ENCODE results near the gene ATP11A. TPM values are rescaled to one million over a fixed set of nuclear protein-coding genes. Genes with fewer than 3 reads are reported as not detected.

Gene ATP11A
- total RNA-seq, 1 donor from 2014 or later = 75.6 TPM

DNA sequence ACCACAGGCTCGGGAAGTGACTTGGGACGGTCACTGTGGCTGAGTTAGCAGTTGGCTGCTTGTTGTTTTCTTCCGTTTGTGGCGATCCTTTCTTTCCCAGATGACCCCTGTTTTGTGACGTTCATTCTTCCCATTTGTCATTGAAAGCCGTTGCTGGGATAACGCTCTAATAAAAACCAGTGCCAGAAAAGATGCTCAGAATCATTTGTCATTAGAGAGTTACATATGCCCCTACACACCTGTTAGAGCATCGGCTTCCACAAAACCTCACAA, 239.9 kb downstream of the ATP11A start:
- DNase-seq (ENCODE audit: low spot score) = no peak
- no peak for ATAC-seq
- intact Hi-C loops (cut with DNase I) = no loop called here

DNA sequence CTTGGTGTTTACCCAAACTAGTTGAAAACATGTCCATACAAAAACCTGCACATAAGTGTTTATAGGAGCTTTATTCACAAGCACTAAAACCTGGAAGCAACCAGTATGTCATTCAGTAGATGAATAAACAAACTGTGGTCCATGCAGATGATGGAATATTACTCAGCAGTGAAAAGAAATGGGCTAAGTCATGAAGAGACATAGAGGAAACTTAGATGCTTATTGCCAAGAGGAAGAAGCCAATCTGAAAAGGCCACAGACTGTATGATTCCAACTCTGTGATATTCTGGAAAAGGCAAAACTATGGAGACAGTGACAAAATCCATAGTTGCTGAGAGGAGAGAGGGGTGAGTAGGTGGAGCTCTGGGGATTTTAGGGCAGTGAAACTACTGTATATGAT, 240.4 kb downstream of the ATP11A start:
- intact Hi-C loops (cut with DNase I) = no loop called here
- ATAC-seq (no peak), DNase-seq (ENCODE audit: low spot score) (no peak)

DNA sequence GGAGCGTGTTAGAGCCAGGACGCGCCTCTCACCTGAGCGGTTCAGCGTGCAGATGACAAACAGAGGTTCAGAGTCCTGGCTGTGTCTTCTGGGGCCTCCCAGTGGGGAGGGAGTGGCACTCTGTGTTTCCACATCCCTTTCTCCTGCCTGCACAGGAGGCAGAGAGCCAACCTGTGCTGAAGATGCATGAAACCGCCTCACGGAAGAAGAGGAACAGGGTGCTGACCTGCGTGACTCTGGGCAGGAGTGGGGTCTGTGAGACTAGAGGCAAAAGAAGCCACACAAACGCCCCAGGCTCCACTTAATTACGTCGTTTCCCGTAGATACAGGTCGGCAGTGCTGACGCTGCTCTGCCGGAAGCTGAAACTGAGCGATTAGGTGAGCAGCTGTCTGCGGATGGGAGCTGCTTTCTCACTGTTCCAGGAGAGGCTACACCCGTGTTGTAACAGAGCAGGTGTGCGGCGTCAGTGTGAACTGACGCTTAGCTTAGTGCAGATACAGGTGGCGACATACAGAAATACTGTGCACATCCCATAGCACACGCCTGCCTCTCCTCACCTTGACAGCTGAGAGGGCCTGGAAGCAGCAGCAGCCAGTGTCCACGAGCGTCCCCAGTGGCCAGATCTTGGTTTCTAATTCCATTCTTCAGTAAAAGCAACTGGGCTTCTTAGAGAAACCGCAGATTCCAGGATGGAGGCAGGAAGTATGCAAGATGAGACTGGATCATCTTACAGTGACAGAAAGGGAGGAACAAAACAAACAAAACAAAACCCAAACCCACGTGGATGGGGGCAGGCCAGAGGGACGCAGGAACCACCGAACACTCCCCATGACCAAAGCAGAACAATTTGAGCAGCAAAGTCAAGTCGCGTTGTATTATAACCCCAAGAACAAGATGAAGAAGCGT, 241.4 kb downstream of the ATP11A start:
- intact Hi-C loops (cut with DNase I) = no loop called here

DNA sequence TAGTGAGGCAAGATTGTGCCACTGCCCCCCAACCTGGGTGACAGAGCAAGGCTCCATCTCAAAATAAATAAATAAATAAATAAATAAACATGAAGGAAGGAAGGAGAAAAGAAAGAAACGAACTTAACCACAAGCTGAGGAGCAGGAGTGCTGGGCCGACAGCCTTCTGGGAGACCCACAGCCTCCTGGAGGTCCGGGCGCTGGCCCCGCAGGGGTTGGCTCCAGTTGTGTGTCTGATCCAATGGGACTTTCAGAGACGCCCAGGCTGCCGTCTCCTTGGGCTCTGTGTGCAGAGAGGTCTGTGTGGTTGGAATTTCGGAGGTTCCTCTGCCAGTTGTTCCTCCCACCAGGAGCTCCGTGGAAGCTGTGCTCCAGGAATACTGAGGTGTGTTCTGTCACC, 243.1 kb downstream of the ATP11A start:
- ATAC-seq (no peak), DNase-seq (ENCODE audit: low spot score) (no peak)
- intact Hi-C loops (cut with DNase I) = no loop called here

More for the DNA sequence above, 241.4 kb downstream of the ATP11A start:
- ATAC-seq (peak; percentile 83), DNase-seq (ENCODE audit: low spot score) (no peak)

DNA sequence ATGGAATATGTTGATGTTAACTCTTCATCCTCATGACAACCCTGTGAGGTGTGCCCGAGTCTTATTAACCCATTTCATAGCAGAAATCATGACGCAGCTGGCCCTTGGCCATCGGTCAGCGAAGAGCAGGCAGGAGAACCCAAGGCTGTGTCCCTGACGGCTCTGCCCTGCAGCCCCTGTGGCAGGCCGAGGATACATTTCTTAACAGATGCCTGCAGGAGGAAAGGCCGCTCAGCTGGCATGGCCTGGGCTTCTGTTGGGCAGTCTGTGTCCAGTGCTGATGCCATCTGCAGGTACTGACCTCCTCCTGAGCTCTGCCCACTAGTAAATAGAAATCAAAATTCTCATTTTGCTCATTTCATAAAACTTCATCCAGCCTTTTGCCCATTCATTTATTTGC, 243.8 kb downstream of the ATP11A start:
- DNase-seq (ENCODE audit: low spot score) (no peak), ATAC-seq (no peak)
- intact Hi-C loops (cut with DNase I) = no loop called here

DNA sequence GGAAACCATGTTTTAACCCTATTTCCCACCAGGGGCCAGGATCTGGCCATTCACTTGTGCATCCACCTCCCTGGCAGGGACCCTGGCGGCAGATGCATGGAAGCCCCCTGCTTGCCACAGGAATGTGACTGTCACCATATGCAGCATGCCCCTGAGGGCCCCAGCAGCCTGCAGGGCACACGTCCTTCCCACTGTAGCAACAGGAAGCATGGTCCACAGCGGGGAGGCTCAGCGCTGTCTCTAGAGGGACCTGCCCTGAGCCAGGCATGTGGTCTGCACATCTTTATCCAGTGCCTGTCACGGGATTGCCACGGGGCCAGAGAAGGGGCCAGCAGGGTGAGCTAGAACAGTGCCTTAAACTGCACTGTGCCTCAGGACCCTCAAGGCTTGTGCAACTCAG, 244.2 kb downstream of the ATP11A start:
- intact Hi-C loops (cut with DNase I) = no loop called here
- DNase-seq (ENCODE audit: low spot score) = no peak

More for the DNA sequence above, 244.2 kb downstream of the ATP11A start:
- no peak for ATAC-seq

Other genes starting within 250 kb of the ATP11A start
- 48.9 TPM for gene TUBGCP3, start 101.9 kb upstream of the ATP11A start, total RNA-seq